PC-3 (cell line): ENCODE results near the gene GPR156. TPM values are rescaled to one million over a fixed set of nuclear protein-coding genes. Genes with fewer than 3 reads are reported as not detected.

ENCODE experiments used
- ATAC-seq: fragments of 200-7000 bp; cut with Tn5 transposase; 2 replicates; pipeline ENCODE4 v1.9.1; 2020; ENCODE audit warnings: mild to moderate bottlenecking, moderate library complexity
- BruUV-seq: library from RNA; stranded (reverse); fragments of 400-500 nt; replicated peaks from 2 replicates; lab custom pipeline; 2021; lab: Mats Ljungman, UMichigan
- CTCF ChIA-PET: fragments of 300-600 bp; sonication (Branson Sonifier 250); formaldehyde crosslinking; loops from one replicate; lab custom pipeline; 2022; ENCODE audit warnings: antibody characterized with exemption; lab: Charles Lee
- POLR2A ChIA-PET: fragments of 300-600 bp; sonication (Branson Sonifier 250); formaldehyde crosslinking; loops from one replicate; lab custom pipeline; 2022; ENCODE audit warnings: antibody characterized with exemption; ENCODE audit not compliant: unreplicated experiment; lab: Charles Lee
- DNase-seq: peaks from one replicate; pipeline ENCODE4 v3.0.0-alpha.2; 2015
- H2AFZ ChIP-seq: fragments of 300-600 bp; sonication (generic); 2 replicates; pipeline ENCODE4 v1.6.0; 2016; ENCODE audit warnings: antibody characterized with exemption, low read length
- H3F3A ChIP-seq: fragments of 300-600 bp; sonication (generic); one replicate; pipeline ENCODE4 v1.6.0; 2017; ENCODE audit warnings: antibody characterized with exemption, low read length, control low read depth, mild to moderate bottlenecking; ENCODE audit not compliant: unreplicated experiment
- H3K27ac ChIP-seq: fragments of 300-600 bp; sonication (generic); 2 replicates; pipeline ENCODE4 v1.5.1; 2016; ENCODE audit warnings: mild to moderate bottlenecking, low read length
- H3K27me3 ChIP-seq: fragments of 300-600 bp; sonication (generic); 2 replicates; pipeline ENCODE4 v1.6.1; 2016; ENCODE audit warnings: low read length, mixed read lengths
- H3K36me3 ChIP-seq: fragments of 300-600 bp; sonication (generic); 2 replicates; pipeline ENCODE4 v1.6.1; 2016; ENCODE audit warnings: low read depth, mixed run types, low read length, mixed read lengths
- H3K4me1 ChIP-seq: fragments of 300-600 bp; sonication (generic); 2 replicates; pipeline ENCODE4 v1.5.1; 2016; ENCODE audit warnings: low read length; ENCODE audit not compliant: insufficient read depth
- H3K4me2 ChIP-seq: fragments of 300-600 bp; sonication (generic); 2 replicates; pipeline ENCODE4 v1.6.0; 2016; ENCODE audit warnings: low read length
- H3K4me3 ChIP-seq: fragments of 300-600 bp; sonication (generic); 2 replicates; pipeline ENCODE4 v1.5.1; 2016; ENCODE audit warnings: mild to moderate bottlenecking, low read length, mixed read lengths
- H3K79me2 ChIP-seq: fragments of 300-600 bp; sonication (generic); 2 replicates; pipeline ENCODE4 v1.6.1; 2017; ENCODE audit warnings: low read length, mixed read lengths
- H3K9ac ChIP-seq: fragments of 300-600 bp; sonication (generic); 2 replicates; pipeline ENCODE4 v1.6.0; 2016; ENCODE audit warnings: mild to moderate bottlenecking, low read length
- H3K9me2 ChIP-seq: fragments of 300-600 bp; sonication (generic); replicated peaks from 2 replicates; pipeline ENCODE4 v1.6.1; 2016; ENCODE audit warnings: mixed run types, low read length, mixed read lengths
- H3K9me3 ChIP-seq: fragments of 300-600 bp; sonication (generic); 2 replicates; pipeline ENCODE4 v1.6.1; 2016; ENCODE audit warnings: low read length, mixed read lengths
- H4K20me1 ChIP-seq: fragments of 300-600 bp; sonication (generic); 2 replicates; pipeline ENCODE4 v1.6.1; 2016; ENCODE audit warnings: low read length, mixed read lengths
- EZH2 ChIP-seq: fragments of 300-600 bp; sonication (generic); IDR thresholded peaks from one replicate; pipeline ENCODE4 v1.6.1; 2017; ENCODE audit warnings: antibody characterized with exemption, mild to moderate bottlenecking, low read length; ENCODE audit not compliant: unreplicated experiment
- EZH2phosphoT487 ChIP-seq: fragments of 300-600 bp; sonication (generic); IDR thresholded peaks from 2 replicates; pipeline ENCODE4 v1.6.1; 2018; ENCODE audit warnings: mild to moderate bottlenecking, antibody characterized with exemption, low read length, borderline replicate concordance
- intact Hi-C: fragments of 100-400 bp; cut with micrococcal nuclease; formaldehyde crosslinking; loops from 2 replicates; pipeline ENCODE4 v1.9.0; 2023
- total RNA-seq: library from RNA; depleted of rRNA; stranded (reverse); fragments of >200 nt; gene quantifications from 2 replicates; pipeline ENCODE4 v1.2.3, GENCODE V29; 2014
- TF ChIP-seq, protein P1 (sequence below): fragments of 300-600 bp; sonication (generic); conservative IDR thresholded peaks from 2 replicates; pipeline ENCODE4 v1.5.1; 2017; ENCODE audit warnings: antibody characterized with exemption, low read depth, mild to moderate bottlenecking, low read length

GPR156 gene
- total RNA-seq, 1 experiment from 2014 or later, result 5.1 TPM

DNA sequence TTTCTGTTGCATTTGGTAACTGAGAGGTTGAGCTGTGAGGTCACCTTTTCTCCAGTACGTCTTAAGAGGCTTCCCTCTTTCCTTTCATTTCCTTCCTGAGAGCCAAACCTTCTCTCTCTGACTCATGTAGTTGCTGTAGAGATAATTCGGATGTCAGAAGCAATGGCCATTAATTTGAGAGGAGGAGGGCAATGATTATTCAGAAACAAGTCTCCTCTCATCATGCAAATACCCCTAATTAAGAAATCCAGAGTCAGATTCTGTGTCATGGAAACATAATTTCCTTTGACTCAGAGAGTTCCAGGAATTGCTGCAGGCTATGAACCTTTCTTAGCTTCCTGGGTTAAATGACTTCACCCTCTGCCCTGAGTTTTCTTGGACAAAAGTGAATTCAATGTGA is 131.7 kb downstream of the GPR156 start:
- DNase-seq, result peak; percentile 93
- BruUV-seq, result no TSS peak
- H3K9me2 ChIP-seq, result no peaks in the 10 kb centered on the region
- H3K36me3 ChIP-seq, result peaks cover 10% of the 10 kb centered on the region; the same call in 1 of the 2 replicates
- peak overlapping the region; percentile 89 for H3K27ac ChIP-seq
- peak; percentile 88 for ATAC-seq
- H3K27me3 ChIP-seq, result no peaks in the 10 kb centered on the region
- TF ChIP-seq EZH2 (no peak), EZH2phosphoT487 (no peak)
- TF ChIP-seq, protein P1, sequence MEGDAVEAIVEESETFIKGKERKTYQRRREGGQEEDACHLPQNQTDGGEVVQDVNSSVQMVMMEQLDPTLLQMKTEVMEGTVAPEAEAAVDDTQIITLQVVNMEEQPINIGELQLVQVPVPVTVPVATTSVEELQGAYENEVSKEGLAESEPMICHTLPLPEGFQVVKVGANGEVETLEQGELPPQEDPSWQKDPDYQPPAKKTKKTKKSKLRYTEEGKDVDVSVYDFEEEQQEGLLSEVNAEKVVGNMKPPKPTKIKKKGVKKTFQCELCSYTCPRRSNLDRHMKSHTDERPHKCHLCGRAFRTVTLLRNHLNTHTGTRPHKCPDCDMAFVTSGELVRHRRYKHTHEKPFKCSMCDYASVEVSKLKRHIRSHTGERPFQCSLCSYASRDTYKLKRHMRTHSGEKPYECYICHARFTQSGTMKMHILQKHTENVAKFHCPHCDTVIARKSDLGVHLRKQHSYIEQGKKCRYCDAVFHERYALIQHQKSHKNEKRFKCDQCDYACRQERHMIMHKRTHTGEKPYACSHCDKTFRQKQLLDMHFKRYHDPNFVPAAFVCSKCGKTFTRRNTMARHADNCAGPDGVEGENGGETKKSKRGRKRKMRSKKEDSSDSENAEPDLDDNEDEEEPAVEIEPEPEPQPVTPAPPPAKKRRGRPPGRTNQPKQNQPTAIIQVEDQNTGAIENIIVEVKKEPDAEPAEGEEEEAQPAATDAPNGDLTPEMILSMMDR, result no peak
- no peaks in the 10 kb centered on the region for H3K79me2 ChIP-seq
- H3K9ac ChIP-seq, result peak overlapping the region; percentile 45
- H3K4me1 ChIP-seq, result peaks cover 29% of the 10 kb centered on the region
- peaks cover 10% of the 10 kb centered on the region for H3F3A ChIP-seq
- ChIA-PET CTCF (no interaction called here), POLR2A (interaction anchor here (0.6 to 1.3 kb wide), 3 partner anchors 31 to 656 kb away, joined by 3 to 4 read pairs (median 4); no protein-coding TSS in a partner anchor)
- intact Hi-C loops, result loop anchor here (1.0 kb wide), 1 partner anchor 17 kb away; no protein-coding TSS in a partner anchor
- H4K20me1 ChIP-seq, result no peaks in the 10 kb centered on the region
- peaks cover 13% of the 10 kb centered on the region for H3K9me3 ChIP-seq
- peak overlapping the region; percentile 58 for H3K4me2 ChIP-seq
- H3K4me3 ChIP-seq, result peak overlapping the region; percentile 18; the same call in 1 of the 2 replicates
- H2AFZ ChIP-seq, result peak overlapping the region; percentile 65

DNA sequence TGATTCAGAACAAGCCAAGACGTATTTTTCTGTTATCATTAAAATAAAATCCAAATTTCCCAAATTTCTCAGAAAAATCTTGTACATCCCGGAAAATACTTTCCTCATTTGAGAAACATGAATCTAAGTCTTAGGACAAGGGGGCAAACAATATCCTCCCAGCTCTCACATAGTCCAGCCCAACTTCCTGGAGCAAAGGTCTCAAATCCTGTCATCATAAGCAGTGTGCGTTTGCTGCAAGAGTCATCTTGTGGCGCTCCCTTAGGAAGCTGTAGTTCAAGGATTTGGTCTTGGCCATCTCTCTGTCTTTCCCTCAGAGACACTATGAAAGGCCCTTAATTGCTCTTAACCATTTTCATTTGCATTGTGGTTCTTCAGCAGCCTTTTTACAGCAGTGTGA is 133.2 kb downstream of the GPR156 start:
- TF ChIP-seq EZH2phosphoT487 (no peak), EZH2 (no peak)
- TF ChIP-seq, protein P1, result no peak
- intact Hi-C loops, result no loop called here
- Histone ChIP-seq H3K27me3 (no peaks in the 10 kb centered on the region), H3K4me1 (peaks cover 44% of the 10 kb centered on the region), H3K4me3 (no peak overlapping the region), H3K36me3 (peaks cover 10% of the 10 kb centered on the region; the same call in 1 of the 2 replicates), H3K79me2 (no peaks in the 10 kb centered on the region), H3K9me2 (no peaks in the 10 kb centered on the region), H3K9ac (no peak overlapping the region), H3K27ac (peak overlapping the region; percentile 89; the same call in 1 of the 2 replicates), H4K20me1 (no peaks in the 10 kb centered on the region), H3F3A (peaks cover 10% of the 10 kb centered on the region), H2AFZ (no peak overlapping the region), H3K9me3 (peaks cover 13% of the 10 kb centered on the region), H3K4me2 (no peak overlapping the region)
- ATAC-seq (no peak), DNase-seq (no peak)
- BruUV-seq, result no TSS peak
- ChIA-PET POLR2A (no interaction called here), CTCF (no interaction called here)

DNA sequence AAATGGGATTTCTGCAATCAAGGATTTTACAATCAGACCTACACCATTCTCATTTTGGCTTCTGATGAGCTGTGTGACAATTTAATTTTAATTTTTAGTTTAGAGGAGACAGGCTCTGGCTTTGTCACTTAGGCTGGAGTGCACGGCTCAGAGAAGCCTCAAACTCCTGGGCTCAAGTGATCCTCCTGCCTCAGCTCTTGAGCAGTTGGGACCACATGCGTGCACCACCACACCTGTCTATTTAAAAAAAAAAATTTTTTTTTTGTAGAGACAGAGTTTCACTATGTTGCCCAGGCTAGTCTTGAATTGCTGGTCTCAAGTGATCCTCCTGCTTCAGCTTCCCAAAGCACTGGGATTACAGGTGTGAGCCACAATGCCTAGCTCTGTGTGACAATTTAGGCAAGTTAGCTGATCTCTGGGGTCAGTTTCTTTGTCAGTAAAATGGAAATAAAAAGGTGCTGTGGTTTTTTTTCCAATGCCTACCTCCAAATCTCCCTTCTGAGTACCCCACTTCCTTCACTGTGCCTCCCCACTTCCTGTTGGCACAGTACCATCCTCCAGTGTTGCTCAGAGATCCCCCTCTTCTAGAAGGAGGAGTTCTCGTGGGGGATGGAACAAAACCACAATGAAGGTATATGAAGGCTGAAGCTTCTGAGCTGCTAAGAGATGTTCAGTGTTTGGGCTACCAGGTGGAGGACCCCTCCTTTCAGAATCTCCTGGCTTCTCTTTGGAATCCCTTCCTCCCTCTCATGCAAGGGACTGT is 136.7 kb downstream of the GPR156 start:
- POLR2A ChIA-PET, result interaction anchor here (0.6 to 3.2 kb wide), 3 partner anchors 12 to 617 kb away, joined by 3 to 34 read pairs (median 4); partner anchors contain the start of gene GSK3B
- CTCF ChIA-PET, result interaction anchor here (1.4 kb wide), 1 partner anchor 53 kb away, joined by 6 read pairs; no protein-coding TSS in a partner anchor
- Histone ChIP-seq H3K4me3 (no peak overlapping the region), H3K27ac (peak overlapping the region; percentile 52), H2AFZ (peak overlapping the region; percentile 42), H4K20me1 (no peaks in the 10 kb centered on the region), H3K9me3 (no peaks in the 10 kb centered on the region), H3K9ac (no peak overlapping the region), H3K79me2 (no peaks in the 10 kb centered on the region), H3F3A (peaks cover 6% of the 10 kb centered on the region), H3K27me3 (no peaks in the 10 kb centered on the region), H3K4me1 (peaks cover 66% of the 10 kb centered on the region), H3K36me3 (no peaks in the 10 kb centered on the region), H3K4me2 (peak overlapping the region; percentile 66), H3K9me2 (no peaks in the 10 kb centered on the region)
- no peak for TF ChIP-seq EZH2phosphoT487
- TF ChIP-seq EZH2, result no peak
- TF ChIP-seq, protein P1, result no peak
- no peak for ATAC-seq
- BruUV-seq, result no TSS peak
- intact Hi-C loops, result no loop called here
- DNase-seq, result no peak
